ENCODE data around the gene COL9A1. TPM values are rescaled to one million over a fixed set of nuclear protein-coding genes. Genes with fewer than 3 reads are reported as not detected.

Gene COL9A1
- total RNA-seq, 1 experiment from 2014 or later = not detected

GRCh38 chr6:70258483-70258882 is 44.4 kb downstream of the COL9A1 start:
- Histone ChIP-seq H3K9me3 (no peaks in the 10 kb centered on the region), H3K4me3 (ENCODE audit: low read depth, low read length) (no peak overlapping the region), H3K4me1 (no peaks in the 10 kb centered on the region), H3K27me3 (replicated peaks; ENCODE audit: control insufficient read depth, insufficient read depth, low read length) (no peaks in the 10 kb centered on the region), H3K36me3 (ENCODE audit: control insufficient read depth, insufficient read depth, low read length) (no peaks in the 10 kb centered on the region)
- POLR2A ChIA-PET = no interaction called here
- BruUV-seq (replicated peaks) = no TSS peak
- CTCF ChIA-PET = interaction anchor here (0.6 kb wide), 1 partner anchor 48 kb away, joined by 4 read pairs; no protein-coding TSS in a partner anchor
- Mint-ChIP-seq H3K27ac (ENCODE audit: unreplicated experiment) (no peak overlapping the region), H3K9me3 (ENCODE audit: unreplicated experiment) (no peaks in the 10 kb centered on the region), H3K36me3 (ENCODE audit: insufficient read depth, unreplicated experiment) (no peaks in the 10 kb centered on the region), H3K4me1 (ENCODE audit: low read depth, unreplicated experiment) (no peaks in the 10 kb centered on the region), H3K27me3 (ENCODE audit: insufficient read depth, unreplicated experiment) (peaks cover 4% of the 10 kb centered on the region), H3K4me3 (ENCODE audit: unreplicated experiment) (no peak overlapping the region)
- no peak for DNase-seq
- intact Hi-C loops (cut with micrococcal nuclease; ENCODE audit: unreplicated experiment) = no loop called here
- no peak for TF ChIP-seq CTCF (IDR thresholded peaks at IDR 0.05; ENCODE audit: insufficient read depth in 1 of 2, low read depth in 1 of 2, low read length in 1 of 2, severe bottlenecking in 1 of 2, unreplicated experiment in 1 of 2)

GRCh38 chr6:70257768-70258273 is 45.1 kb downstream of the COL9A1 start:
- H3K36me3 Mint-ChIP-seq (ENCODE audit: insufficient read depth, unreplicated experiment) = no peaks in the 10 kb centered on the region
- H3K27me3 Mint-ChIP-seq (ENCODE audit: insufficient read depth, unreplicated experiment) = peaks cover 4% of the 10 kb centered on the region
- no peaks in the 10 kb centered on the region for H3K9me3 ChIP-seq
- H3K36me3 ChIP-seq (ENCODE audit: control insufficient read depth, insufficient read depth, low read length) = no peaks in the 10 kb centered on the region
- BruUV-seq (replicated peaks) = no TSS peak
- no peaks in the 10 kb centered on the region for H3K4me1 Mint-ChIP-seq (ENCODE audit: low read depth, unreplicated experiment)
- no peak for DNase-seq
- CTCF ChIA-PET = interaction anchor here (0.6 kb wide), 1 partner anchor 49 kb away, joined by 4 read pairs; no protein-coding TSS in a partner anchor
- intact Hi-C loops (cut with micrococcal nuclease; ENCODE audit: unreplicated experiment) = no loop called here
- H3K4me3 ChIP-seq (ENCODE audit: low read depth, low read length) = no peak overlapping the region
- no peaks in the 10 kb centered on the region for H3K4me1 ChIP-seq
- TF ChIP-seq CTCF (IDR thresholded peaks at IDR 0.05; ENCODE audit: insufficient read depth in 1 of 2, low read depth in 1 of 2, low read length in 1 of 2, severe bottlenecking in 1 of 2, unreplicated experiment in 1 of 2) = no peak
- no peaks in the 10 kb centered on the region for H3K27me3 ChIP-seq (replicated peaks; ENCODE audit: control insufficient read depth, insufficient read depth, low read length)
- POLR2A ChIA-PET = no interaction called here
- no peak overlapping the region for H3K4me3 Mint-ChIP-seq (ENCODE audit: unreplicated experiment)
- no peak overlapping the region for H3K27ac Mint-ChIP-seq (ENCODE audit: unreplicated experiment)
- H3K9me3 Mint-ChIP-seq (ENCODE audit: unreplicated experiment) = no peaks in the 10 kb centered on the region

- no peaks in the 10 kb centered on the region for H3K4me1 ChIP-seq
- no peak overlapping the region for H3K27ac Mint-ChIP-seq (ENCODE audit: unreplicated experiment)
- H3K27me3 Mint-ChIP-seq (ENCODE audit: insufficient read depth, unreplicated experiment) = peaks cover 4% of the 10 kb centered on the region
- H3K4me3 Mint-ChIP-seq (ENCODE audit: unreplicated experiment) = no peak overlapping the region
- H3K9me3 Mint-ChIP-seq (ENCODE audit: unreplicated experiment) = no peaks in the 10 kb centered on the region
- no peaks in the 10 kb centered on the region for H3K4me1 Mint-ChIP-seq (ENCODE audit: low read depth, unreplicated experiment)
- ChIA-PET CTCF (no interaction called here), POLR2A (no interaction called here)
- no peak overlapping the region for H3K4me3 ChIP-seq (ENCODE audit: low read depth, low read length)
- H3K36me3 ChIP-seq (ENCODE audit: control insufficient read depth, insufficient read depth, low read length) = no peaks in the 10 kb centered on the region
- no peak for TF ChIP-seq CTCF (IDR thresholded peaks at IDR 0.05; ENCODE audit: insufficient read depth in 1 of 2, low read depth in 1 of 2, low read length in 1 of 2, severe bottlenecking in 1 of 2, unreplicated experiment in 1 of 2)
- DNase-seq = no peak
- no peaks in the 10 kb centered on the region for H3K9me3 ChIP-seq
- intact Hi-C loops (cut with micrococcal nuclease; ENCODE audit: unreplicated experiment) = no loop called here
- no TSS peak for BruUV-seq (replicated peaks)
- H3K36me3 Mint-ChIP-seq (ENCODE audit: insufficient read depth, unreplicated experiment) = no peaks in the 10 kb centered on the region
- H3K27me3 ChIP-seq (replicated peaks; ENCODE audit: control insufficient read depth, insufficient read depth, low read length) = no peaks in the 10 kb centered on the region
These were observed 48.1 kb downstream of the COL9A1 start for GRCh38 chr6:70254784-70255183.
